T-helper 17 cell (primary cell): Measurements from ENCODE around the gene ATL2. TPM values are rescaled to one million over a fixed set of nuclear protein-coding genes. Genes with fewer than 3 reads are reported as not detected.
"Not testable (repeated sequence)": the region's sequence is repeated elsewhere in the genome, so short reads cannot be mapped to it uniquely, and the experiment has no call there.

Experiments
- ATAC-seq: fragments of 150-1000 bp; cut with Tn5 transposase; 2 replicates; pipeline ENCODE4 v1.10.0; 2021; ENCODE audit warnings: mild to moderate bottlenecking, moderate library complexity
- DNase-seq, 3 donors: peaks; one replicate each; pipeline versions ENCODE4 v3.0.0 to v3.0.0-alpha.2; 2020 to 2021
- H3K9me3 ChIP-seq: one replicate; pipeline ENCODE4 v1.7.0; 2013; ENCODE audit warnings: low read length, mild to moderate bottlenecking; ENCODE audit not compliant: control insufficient read depth, poor library complexity, severe bottlenecking
- H3K27ac Mint-ChIP-seq: one replicate; pipeline ENCODE4 v1.8.0; 2022; ENCODE audit warnings: mild to moderate bottlenecking, moderate library complexity, mixed read lengths
- H3K27me3 Mint-ChIP-seq: one replicate; pipeline ENCODE4 v1.8.0; 2022; ENCODE audit warnings: mixed read lengths
- H3K36me3 Mint-ChIP-seq: one replicate; pipeline ENCODE4 v1.8.0; 2022; ENCODE audit warnings: low read depth, mixed read lengths
- H3K4me1 Mint-ChIP-seq: one replicate; pipeline ENCODE4 v1.8.0; 2022; ENCODE audit warnings: mild to moderate bottlenecking, mixed read lengths
- H3K4me3 Mint-ChIP-seq: one replicate; pipeline ENCODE4 v1.8.0; 2022; ENCODE audit warnings: mild to moderate bottlenecking, moderate library complexity, mixed read lengths
- total RNA-seq, 4 donors: library from RNA in 2 of 4; stranded (reverse) in 2 of 4; gene quantifications; one replicate each; pipeline ENCODE4 v1.2.3 and lab custom pipeline; 2022 to 2026

ATL2 gene
- total RNA-seq = 10 to 100 TPM; 56.9 to 60.0 TPM
- total RNA-seq (lab: John Stamatoyannopoulos, UW) = 62.0 to 72.2 reads per million in 2 donors

DNA sequence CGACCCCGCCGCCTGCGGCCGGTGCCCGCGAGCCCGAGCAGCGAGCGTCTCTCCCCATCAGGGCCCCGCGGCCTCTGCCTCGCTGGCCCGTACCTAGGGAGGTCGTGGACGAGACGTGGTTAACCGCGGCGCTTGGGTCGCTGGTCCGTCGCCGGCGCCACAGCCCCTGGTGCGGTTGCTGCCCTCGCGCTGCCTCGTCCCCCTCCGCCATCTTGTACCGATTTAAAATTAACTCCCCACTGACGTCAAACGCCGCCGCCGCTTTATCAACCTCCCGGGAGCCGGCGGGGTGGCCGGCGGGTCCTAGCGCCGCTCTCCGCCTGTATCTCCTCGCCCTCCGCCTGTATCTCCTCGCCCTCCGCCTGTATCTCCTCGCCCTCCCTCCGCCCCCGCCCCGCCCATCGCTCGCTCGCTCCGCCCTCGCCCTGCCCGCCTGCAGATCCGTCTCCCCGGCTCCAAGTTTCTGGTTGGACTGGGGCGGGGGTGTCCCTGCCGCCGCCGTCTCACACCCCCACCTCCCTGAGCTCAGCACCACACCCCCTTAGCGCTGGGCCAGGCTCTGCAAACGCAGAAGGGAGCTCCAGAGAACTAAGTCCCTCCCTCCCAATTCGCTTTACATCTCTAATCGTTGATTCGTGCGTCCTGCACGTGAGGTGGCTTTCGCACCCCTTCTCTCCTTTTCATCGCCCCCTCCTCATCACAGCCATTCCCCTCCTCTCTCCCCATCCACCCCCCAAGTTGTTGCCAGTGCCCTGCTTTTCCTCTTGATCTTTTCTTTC is at the start of gene ATL2:
Gene ATL2 (minus strand): TSS at position 224 of the 779 bp plus-strand sequence. CDS start 13 bp downstream, at position 211.
- Mint-ChIP-seq H3K36me3 (peaks cover 4% of the 10 kb centered on the region), H3K27ac (peak within 1 kb of the TSS; percentile 88), H3K4me3 (peak within 1 kb of the TSS; percentile 98), H3K27me3 (no peaks in the 10 kb centered on the region), H3K4me1 (peaks cover 43% of the 10 kb centered on the region)
- H3K9me3 ChIP-seq = no peaks in the 10 kb centered on the region
- peak; percentile 85 to 93 (median 91) for DNase-seq
- peak; percentile 86 for ATAC-seq

DNA sequence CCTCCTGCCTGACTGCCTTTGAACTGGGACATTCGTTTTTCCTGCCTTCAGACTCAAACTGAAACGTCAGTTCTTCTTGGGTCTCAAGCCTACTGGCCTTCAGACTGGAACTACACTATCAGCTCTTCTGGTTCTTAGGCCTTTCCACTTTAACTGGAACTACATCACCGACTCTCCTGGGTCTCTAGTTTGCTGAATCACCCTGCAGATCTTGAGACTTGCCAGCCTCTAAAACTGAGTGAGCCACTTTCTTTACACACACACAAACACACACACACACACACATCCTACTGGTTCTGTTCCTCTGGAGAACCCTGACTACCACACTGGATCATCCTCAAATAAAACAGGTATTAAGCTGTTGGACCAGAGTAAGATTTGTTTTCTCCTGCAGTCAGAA is 46.7 kb upstream of the ATL2 start:
- H3K36me3 Mint-ChIP-seq = peaks cover 2% of the 10 kb centered on the region
- H3K4me1 Mint-ChIP-seq = no peaks in the 10 kb centered on the region
- H3K4me3 Mint-ChIP-seq = no peak overlapping the region
- ATAC-seq = no peak
- H3K27ac Mint-ChIP-seq = no peak overlapping the region
- no peaks in the 10 kb centered on the region for H3K9me3 ChIP-seq
- no peak for DNase-seq
- H3K27me3 Mint-ChIP-seq = peaks cover 39% of the 10 kb centered on the region

DNA sequence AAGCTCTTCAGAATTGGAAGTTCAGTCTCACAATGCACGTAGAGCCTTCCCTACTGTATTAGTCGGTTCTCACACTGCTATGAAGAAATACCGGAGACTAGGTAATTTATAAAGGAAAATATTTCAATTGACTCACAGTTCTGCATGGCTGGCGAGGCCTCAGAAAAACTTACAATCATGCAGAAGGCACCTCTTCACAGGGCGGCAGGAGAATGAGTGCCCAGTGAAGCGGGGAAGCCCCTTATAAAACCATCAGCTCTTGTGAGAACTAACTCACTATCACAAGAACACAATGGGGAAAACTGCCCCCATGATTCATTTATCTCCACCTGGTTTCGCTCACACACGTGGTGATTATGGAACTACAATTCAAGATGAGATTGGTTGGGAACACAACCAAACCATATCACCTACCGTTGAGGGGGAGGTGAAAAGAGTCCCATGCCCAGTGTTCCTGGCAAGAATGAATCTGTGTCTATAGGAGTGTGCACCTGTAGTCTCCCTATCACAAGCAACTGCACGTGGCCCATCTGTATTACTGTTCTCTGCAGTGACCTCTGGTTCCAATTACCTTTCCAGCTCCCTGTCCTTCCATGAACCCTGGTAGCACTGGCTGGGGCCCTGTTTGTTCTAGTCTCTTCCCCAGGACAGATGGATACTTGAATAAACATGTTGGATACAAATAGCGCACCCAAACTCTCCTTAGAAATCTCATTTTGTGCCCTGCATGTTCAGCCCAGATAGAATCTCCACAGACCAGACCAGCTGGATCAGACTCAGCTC is 44.4 kb upstream of the ATL2 start:
- Mint-ChIP-seq H3K4me3 (no peak overlapping the region), H3K4me1 (no peaks in the 10 kb centered on the region), H3K36me3 (no peaks in the 10 kb centered on the region), H3K27ac (no peak overlapping the region), H3K27me3 (peaks cover 30% of the 10 kb centered on the region)
- ATAC-seq = no peak
- H3K9me3 ChIP-seq = no peaks in the 10 kb centered on the region
- no peak for DNase-seq

DNA sequence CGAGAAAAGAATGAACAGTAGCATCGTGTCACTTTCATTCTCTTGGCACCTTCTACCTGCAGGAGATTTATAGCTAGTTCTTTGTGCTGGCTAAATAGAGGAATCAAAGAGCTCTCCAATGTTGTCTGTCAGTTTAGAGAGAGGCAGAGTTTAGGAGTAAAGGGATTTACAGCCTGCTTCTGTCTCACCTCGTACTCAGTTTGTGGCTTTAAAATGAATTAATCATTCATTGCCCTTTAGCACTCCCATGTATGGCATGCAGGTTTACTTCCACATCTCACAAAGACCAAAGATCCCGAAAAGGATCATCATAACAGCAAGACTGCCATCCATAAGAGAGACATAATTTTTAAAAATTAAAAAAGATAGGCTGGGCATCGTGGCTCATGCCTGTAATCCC is 42.4 kb upstream of the ATL2 start:
- Mint-ChIP-seq H3K36me3 (no peaks in the 10 kb centered on the region), H3K27ac (no peak overlapping the region), H3K27me3 (peaks cover 30% of the 10 kb centered on the region), H3K4me3 (no peak overlapping the region), H3K4me1 (no peaks in the 10 kb centered on the region)
- ATAC-seq (no peak), DNase-seq (no peak)
- no peaks in the 10 kb centered on the region for H3K9me3 ChIP-seq

GRCh38 chr2:38418735-38419134 is 41.7 kb upstream of the ATL2 start:
- no peak for DNase-seq
- Mint-ChIP-seq H3K36me3 (no peaks in the 10 kb centered on the region), H3K4me3 (no peak overlapping the region), H3K27ac (no peak overlapping the region), H3K27me3 (peaks cover 30% of the 10 kb centered on the region), H3K4me1 (no peaks in the 10 kb centered on the region)
- H3K9me3 ChIP-seq = no peaks in the 10 kb centered on the region
- ATAC-seq = no peak

DNA sequence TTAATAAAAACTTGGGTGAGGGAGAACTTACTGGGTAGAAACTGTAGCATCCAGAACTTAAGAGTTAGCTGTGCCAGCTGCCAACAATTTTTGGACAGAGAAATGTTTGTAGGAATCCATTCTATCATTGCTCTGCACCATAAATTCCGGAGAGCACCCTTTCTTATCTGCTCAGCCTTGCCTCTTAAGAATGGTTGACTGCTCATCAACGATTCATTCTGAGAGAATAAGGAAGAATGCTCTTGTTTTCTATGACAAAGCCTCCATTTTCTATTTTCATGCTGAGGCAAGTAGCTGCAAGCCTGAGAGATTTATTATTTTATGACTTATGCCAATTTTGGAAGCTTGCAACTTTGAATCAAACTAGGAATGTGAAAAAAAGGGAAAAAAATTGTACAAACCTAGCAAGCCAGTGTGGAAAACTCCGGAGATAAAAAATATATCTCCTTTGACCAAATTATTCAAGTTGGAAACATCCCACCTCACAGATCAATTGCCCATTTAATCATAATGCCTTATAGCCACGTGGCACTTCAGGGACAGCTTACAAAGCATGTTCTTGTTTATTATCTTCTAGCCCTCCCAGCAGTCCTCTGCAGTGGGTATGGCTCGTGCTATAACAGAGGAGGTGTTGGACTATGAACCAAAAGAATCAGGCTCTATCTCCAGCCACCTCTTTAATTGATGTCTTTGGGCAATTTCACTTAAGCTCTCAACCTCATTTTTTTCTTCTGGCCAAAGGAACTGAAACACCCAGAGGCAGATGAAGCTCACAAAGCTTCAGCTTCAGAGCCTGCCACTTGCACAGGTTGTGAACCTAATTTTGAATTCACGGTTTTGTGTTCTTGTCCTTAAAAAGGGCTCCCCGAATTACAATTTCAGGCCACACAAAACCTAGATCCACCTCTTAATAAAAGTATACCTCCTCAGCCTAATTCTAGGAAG is 40.9 kb upstream of the ATL2 start:
- no peak for DNase-seq
- H3K4me1 Mint-ChIP-seq = no peaks in the 10 kb centered on the region
- ATAC-seq = no peak
- no peaks in the 10 kb centered on the region for H3K9me3 ChIP-seq
- H3K36me3 Mint-ChIP-seq = no peaks in the 10 kb centered on the region
- H3K4me3 Mint-ChIP-seq = no peak overlapping the region
- H3K27me3 Mint-ChIP-seq = peaks cover 30% of the 10 kb centered on the region
- H3K27ac Mint-ChIP-seq = no peak overlapping the region

DNA sequence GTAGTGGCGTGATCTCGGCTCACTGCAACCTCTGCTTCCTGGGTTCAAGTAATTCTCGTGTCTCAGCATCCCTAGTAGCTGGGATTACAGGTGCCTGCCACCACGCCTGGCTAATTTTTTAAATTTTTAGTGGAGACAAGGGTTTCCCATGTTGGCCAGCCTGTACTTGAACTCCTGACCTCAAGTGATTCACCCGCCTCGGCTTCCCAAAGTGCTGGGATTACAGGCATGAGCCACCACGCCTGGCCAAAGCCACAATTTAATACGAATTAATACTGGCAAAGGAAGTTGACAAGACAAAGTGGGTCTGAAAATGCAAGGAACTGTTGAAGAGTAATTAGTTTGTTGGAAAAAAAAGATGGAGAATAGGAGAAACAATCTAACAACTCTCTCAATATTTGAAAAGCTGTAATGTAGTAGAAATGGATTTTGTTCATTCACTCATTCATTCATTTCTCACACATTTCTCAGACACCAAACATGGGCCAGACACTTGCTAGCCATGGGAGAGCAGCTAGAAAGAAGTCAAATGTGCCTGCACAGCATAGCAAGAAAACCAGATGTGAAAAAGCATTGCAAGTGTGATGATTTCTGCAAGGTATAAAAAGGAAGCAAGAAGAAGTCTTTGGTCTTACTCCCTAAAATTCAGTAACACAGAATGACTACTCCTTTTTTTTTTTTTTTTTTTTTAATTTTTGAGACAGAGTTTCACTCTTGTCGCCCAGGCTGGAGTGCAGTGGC is 39.4 kb upstream of the ATL2 start:
- ATAC-seq (no peak), DNase-seq (no peak)
- Mint-ChIP-seq H3K4me3 (no peak overlapping the region), H3K36me3 (no peaks in the 10 kb centered on the region), H3K27ac (no peak overlapping the region), H3K27me3 (peaks cover 25% of the 10 kb centered on the region), H3K4me1 (no peaks in the 10 kb centered on the region)
- no peaks in the 10 kb centered on the region for H3K9me3 ChIP-seq

GRCh38 chr2:38415728-38416291 is 38.7 kb upstream of the ATL2 start:
- ATAC-seq (no peak), DNase-seq (no peak)
- H3K36me3 Mint-ChIP-seq = no peaks in the 10 kb centered on the region
- no peak overlapping the region for H3K4me3 Mint-ChIP-seq
- no peaks in the 10 kb centered on the region for H3K9me3 ChIP-seq
- H3K27me3 Mint-ChIP-seq = peaks cover 22% of the 10 kb centered on the region
- no peak overlapping the region for H3K27ac Mint-ChIP-seq
- no peaks in the 10 kb centered on the region for H3K4me1 Mint-ChIP-seq

GRCh38 chr2:38415023-38415422 is 38.0 kb upstream of the ATL2 start:
- Mint-ChIP-seq H3K4me3 (no peak overlapping the region), H3K27me3 (peaks cover 15% of the 10 kb centered on the region), H3K27ac (no peak overlapping the region), H3K4me1 (no peaks in the 10 kb centered on the region), H3K36me3 (no peaks in the 10 kb centered on the region)
- DNase-seq (no peak), ATAC-seq (no peak)
- H3K9me3 ChIP-seq = no peaks in the 10 kb centered on the region

GRCh38 chr2:38412235-38412871 is 35.3 kb upstream of the ATL2 start:
- H3K36me3 Mint-ChIP-seq, H3K27me3 Mint-ChIP-seq, DNase-seq, H3K4me1 Mint-ChIP-seq, H3K9me3 ChIP-seq, H3K4me3 Mint-ChIP-seq, H3K27ac Mint-ChIP-seq, ATAC-seq: not testable (repeated sequence)

DNA sequence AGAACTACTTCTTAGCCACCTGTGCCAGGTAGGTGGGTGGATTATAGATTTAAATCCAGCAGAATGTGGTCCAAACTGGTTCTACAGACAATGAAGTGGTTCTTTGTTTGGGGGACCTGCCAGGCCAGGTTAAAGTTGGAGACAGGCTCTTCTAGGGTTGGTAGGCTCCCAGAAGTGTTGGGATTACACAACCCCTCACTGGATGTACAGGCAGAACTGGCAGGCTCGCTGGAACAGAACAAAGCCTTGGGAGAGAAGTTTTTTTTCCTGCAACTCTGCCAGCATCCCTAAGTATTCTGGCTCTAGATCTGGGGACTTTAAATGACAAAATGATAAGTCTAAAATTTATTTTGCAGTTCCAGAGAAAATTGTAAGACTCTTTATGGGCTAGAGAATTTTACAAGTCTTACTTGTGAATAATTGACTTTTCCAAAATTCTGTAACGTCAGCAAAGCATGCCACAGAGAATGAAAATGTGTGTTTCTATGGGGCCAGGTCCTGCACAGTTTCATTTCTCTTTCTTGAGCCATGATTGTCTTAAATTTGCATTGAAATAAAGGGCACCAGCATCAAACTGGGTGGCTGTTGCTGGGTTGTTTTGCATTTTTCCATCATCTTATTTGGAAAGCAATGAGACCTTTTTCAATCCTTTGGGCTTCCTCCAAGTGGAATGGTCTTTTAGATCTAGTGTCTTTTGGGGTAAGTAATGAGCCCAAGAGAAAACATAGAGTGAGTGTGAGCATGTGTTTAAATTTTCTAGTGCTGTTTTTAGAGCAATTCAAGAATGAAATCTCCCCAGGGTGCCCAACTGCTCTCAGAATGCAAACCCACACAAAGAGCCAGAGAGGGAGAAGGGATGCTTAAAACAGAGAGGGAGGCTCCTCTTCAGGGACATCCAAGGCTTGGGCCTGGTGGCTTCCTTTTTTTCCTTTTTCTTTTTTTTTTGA is 32.4 kb upstream of the ATL2 start:
- DNase-seq (no peak), ATAC-seq (no peak)
- no peak overlapping the region for H3K27ac Mint-ChIP-seq
- no peak overlapping the region for H3K4me3 Mint-ChIP-seq
- H3K4me1 Mint-ChIP-seq = no peaks in the 10 kb centered on the region
- no peaks in the 10 kb centered on the region for H3K9me3 ChIP-seq
- H3K27me3 Mint-ChIP-seq = no peaks in the 10 kb centered on the region
- H3K36me3 Mint-ChIP-seq = no peaks in the 10 kb centered on the region
